COLO668 (cell line): Measurements from ENCODE around the gene ZFYVE1.
"Not testable (repeated sequence)": the region's sequence is repeated elsewhere in the genome, so short reads cannot be mapped to it uniquely, and the experiment has no call there.

Experiments used
- DNase-seq: peaks from one replicate; lab custom pipeline; 2025; ENCODE audit not compliant: unreplicated experiment; lab: John Stamatoyannopoulos, UW

Gene ZFYVE1

DNA sequence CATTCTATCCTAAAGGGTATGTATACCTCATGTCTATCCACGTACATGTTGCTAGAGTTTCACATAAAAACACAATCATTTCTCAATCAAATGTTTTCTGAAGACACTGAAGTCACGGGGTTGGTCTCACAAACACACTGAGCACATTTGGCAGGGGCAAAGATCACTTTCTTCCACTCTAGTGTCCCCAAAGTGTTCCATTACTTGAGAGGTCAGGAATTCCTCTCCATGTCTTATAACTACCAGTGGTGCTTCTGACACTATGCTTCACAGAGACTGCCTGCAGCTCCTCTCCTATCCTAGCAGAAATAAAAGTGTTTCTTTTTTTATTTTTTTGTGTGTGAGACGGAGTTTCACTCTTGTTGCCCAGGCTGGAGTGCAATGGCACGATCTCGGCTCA is 19.1 kb downstream of the ZFYVE1 start:
- no peak for DNase-seq

DNA sequence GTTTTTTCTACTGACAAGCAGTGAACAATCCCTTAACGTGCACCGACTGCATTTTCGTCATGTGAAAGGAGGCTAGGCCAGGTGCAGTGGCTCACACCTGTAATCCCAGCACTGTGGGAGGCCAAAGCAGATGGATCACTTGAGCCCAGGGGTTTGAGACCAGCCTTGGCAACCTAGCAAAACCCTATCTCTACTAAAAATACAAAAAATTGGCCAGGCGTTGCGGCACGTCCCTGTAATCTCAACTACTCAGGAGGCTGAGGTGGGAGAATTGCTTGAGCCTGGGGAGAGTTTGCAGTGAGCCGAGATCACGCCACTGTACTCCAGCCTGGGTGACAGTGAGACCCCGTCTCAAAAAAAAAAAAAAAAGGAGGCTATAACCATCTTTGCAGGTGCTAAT is 22.3 kb downstream of the ZFYVE1 start:
- not testable (repeated sequence) for DNase-seq

DNA sequence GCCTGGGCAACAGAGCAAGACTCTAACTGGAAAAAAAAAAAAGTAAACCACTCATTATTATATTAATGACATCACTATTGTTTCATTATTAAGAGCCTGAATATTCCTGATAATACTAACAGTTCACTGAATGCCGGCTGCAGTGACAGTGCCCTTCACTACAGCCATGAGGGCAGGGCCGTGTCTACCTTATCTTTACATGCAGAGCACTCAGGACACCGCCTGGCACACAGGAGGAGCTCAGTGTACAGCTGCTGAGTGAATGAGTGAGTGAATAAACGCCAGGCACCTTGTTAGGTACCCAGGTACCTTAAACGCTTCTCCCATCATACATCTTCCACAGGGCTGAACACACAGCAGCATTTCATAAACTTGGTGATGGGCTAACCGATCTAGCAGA is 23.2 kb downstream of the ZFYVE1 start:
- DNase-seq = no peak

DNA sequence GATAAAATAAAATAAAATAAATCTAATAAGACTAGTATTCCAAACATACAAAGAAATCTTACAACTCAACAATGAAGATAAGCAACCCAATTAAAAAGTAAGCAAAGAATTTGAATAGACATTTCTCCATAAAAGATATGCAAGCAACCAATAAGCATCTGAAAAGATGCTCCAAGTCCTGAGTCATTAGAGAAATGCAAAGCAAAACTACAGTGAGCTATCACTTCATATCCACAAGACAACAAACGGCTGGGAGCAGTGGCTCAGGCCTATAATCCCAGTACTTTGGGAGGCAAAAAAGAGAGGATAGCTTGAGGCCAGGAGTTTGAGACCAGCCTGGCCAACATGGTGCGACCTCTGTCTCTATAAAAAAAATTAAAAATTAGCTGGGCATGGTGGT is 26.8 kb downstream of the ZFYVE1 start:
- DNase-seq = no peak

DNA sequence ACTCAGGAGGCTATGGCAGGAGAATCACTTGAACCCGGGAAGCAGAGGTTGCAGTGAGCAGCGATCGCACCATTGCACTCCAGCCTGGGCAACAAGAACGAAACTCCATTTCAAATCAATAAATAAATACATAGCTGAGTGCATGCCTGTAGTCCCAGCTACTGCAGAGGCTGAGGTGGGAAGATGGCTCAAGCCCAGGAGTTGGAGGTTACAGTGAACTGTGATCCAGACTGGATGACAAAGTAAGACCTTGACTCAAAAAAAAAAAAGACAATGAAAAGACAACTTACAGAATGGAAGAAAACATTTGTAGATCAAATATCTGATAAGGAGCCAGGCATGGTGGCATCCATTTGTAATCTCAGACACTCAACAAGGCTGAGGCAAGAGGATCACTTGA is 27.6 kb downstream of the ZFYVE1 start:
- no peak for DNase-seq

DNA sequence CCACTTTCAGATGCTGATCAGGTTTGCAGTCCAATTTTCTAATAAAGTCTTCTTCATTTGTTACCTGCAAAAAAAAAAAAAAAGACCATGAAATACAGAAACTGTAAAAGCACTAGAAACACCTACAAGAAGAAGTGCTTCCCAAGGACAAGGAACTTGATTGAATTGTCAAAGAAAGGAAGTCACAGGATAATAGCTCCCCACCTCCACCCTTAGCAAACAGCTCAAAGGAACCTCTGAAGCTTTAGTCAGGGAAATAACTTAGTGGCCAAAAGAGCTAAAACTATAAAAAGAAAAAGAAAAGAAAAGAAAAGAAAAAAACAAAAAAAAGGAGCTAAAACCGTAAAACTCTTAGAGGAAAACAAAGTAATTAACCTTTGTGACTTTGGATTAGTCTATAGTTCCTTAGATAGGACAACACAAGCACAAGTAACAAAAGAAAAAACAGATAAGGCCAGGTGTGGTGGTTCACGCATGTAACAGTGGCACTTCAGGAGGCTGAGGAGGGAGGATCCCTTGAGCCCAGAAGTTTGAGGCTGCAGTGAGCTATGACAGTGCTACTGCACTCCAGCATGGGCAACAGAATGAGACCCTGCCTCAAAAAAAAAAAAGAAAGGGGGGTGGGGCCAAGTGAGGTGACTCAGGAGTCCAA is 28.5 kb downstream of the ZFYVE1 start:
- DNase-seq = no peak

DNA sequence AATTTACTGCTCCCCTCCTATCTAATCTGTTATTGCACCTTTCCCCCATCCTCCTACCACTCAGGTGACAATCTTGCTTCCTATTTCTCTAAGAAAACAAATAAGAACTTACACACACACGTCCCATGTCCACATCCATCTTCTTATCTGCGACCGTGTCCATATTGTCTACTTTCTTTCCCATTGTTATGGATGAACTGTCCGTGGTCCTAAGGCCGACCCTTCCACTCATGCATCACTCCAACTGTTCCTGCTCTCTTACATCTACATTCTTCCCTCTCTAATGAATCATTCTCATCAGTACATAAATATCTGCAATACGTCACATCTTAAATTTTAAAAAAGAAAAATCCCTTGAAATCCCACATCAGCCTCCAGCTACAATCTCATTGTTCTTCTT is 30.0 kb downstream of the ZFYVE1 start:
- DNase-seq = no peak

DNA sequence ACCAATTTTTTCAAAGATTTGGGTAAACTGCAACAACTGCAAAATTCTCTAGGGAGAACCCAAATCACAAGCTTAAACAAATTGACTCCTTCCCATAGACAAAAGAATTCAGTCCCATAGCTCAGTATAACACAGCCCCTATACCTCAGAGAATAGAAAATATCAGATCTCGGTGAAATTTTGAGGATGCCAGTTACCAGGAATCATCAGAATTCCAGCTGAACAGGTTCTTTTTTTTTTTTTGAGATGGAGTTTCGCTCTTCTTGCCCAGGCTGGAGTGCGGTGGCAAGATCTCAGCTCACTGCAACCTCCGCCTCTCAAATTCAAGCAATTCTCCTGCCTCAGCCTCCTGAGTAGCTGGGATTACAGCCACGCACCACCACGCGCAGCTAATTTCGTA is 36.7 kb downstream of the ZFYVE1 start:
- DNase-seq = no peak

DNA sequence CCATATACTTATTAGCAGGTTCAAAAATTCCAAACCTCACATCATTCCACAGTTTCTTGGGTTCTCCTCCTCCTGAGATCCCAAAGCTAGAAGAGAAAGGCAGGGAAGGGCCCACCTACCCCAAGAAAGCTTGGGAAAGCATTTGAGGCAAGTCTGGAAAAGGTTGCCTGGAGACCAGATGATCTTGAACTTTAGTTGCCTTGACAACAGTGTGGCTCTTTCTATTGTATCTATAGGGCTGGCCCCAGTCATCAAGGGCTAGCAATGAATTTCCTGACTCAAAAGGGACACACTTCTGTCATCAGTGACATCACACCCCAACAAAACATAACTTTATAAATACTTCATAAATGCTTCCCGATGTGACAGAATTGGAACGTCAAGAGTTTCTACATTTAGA is 40.0 kb downstream of the ZFYVE1 start:
- DNase-seq = no peak

DNA sequence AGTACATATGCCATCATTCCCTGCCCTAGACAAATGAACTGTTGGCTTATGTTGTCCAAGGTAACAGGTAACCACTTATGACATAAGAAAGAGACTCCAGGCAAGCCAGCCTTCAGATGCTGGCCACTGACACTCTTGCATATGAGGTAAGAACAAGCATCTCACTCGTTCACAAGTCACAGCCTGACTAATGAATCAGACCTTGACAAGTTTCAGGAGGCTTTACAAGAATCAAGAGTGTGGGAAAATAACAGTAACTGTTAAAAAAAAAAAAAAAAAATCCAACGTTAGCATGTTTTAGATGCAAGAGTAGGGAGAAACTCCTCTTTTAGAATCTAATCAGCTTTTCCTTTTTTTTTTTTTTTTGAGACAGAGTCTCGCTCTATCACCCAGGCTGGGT is 40.7 kb downstream of the ZFYVE1 start:
- DNase-seq = no peak

DNA sequence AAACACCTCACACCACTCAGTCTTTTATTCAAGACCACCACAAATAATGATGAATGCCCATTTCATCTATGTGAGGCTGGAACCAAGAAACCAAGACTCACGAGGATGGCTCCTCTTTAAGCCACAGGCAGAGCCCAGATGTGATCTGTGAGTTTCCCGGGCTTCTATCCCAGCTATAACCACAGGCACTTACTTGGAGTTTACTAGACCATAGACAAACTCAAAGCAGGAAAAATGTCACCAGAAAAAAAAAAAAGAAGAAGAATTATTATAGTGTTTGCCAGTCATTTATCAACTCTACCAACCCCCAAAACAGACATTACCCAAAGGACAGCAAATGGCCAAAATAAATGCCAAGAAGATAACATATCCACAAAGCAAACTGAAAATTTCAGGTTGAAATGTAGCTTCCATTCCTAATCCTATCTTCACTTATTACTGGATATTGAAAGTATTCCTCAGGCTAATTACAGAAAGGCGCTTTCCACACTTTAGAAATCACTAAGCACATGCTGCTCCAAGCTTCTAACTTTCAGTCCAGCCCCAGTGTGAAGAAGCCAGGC is 44.7 kb downstream of the ZFYVE1 start:
- DNase-seq = no peak

DNA sequence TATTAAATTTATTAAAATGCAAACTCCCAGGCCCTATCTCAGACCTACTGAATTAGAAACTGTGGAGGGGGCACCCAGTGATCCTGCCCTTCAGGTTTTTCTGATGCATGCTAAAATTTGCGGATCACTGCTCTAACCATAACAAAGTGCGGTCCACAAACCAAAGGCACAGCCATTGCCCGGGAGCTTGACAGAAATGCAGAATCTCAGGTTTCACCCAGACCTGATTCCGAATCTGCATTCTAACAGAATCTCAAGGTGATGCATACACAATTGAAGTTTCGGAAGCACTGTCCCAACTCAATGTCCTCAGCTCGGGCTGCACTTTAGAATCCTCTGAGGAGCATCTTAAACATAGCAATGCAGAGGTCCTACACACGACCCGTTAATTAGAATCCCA is 46.0 kb downstream of the ZFYVE1 start:
- DNase-seq = no peak

DNA sequence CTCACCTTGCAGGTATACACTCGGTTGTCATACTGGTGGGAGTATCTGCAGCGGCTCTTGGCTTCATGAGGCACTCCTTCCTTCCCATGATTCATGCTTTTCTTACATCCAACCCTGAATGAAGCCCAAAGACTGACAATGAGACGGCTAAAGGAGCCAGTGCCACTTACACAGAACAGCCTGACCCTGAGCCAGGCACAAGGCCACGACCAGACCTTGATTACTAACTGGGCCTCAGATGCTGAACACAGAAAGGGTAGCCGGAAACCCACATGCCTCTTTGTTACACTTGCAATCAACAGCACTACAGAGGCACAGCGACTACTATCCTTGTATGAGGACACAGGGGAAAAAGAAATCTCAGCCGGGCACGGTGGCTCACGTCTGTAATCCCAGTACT is 48.0 kb downstream of the ZFYVE1 start:
- DNase-seq = no peak

DNA sequence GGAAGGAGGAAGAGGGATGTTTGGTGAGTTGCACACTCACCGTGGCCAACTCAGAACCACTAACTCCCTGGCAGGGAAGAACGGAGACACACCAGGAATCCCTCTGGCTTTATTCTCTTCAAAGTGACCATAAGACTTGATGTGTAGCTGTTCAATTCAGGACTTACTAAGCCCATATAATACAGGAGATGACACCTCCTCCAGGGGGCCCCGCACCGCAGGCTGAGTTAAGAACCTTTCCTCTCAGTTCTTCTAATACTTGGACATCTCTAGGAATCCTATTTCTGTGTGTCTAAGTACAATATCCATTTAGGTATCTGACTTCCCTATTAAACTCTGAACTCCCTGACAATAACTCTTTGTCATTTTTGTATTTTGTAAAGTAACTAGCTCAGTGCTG is 51.1 kb downstream of the ZFYVE1 start:
- DNase-seq = no peak

DNA sequence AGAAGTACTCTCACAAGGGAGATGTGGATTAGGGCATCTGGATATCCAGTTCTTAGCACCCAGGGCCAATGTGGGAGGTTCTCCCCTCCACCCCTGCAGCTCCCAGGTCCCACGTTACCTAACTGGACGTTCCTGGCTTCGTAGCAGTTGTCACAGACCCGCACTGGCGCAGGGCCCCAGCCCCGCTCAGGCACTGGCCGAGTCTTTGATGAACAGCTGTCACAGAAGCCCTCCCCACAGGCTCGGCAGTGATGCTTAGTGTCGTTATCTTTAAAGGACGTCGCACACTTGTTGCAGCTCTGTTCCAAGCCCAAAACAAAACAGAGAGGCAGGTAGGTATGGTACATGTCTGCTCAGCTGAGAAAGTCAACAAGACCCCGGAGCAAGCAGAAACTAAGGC is 52.2 kb downstream of the ZFYVE1 start:
- no peak for DNase-seq

DNA sequence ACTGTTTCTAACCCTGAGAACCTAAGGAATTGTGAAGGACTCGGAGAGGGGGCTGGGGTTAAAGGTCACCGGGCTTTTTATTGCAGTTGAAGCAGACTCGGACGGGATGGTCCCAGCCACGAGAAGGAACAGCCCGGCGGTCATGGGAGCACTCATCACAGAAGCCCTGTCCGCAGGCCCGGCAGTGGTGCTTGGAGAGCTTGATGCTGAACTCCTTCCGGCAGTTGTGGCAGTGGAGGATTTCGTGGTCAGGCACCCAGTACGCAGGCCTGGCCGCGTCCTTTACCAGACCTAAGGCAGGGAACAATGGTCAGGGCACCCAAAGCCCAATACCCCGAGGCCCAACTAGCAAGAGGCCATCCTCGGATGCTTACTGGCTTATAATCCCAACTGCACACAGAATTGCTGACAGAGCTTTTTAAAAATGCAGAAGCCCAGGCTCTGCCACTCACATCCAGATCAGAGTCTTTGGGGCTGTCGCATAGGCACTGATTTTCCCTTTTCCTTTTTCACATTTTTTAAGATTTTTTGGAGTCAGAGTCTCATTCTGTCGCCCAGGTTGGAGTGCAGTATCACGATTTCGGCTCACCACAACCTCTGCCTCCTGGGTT is 56.0 kb downstream of the ZFYVE1 start:
- DNase-seq = no peak

DNA sequence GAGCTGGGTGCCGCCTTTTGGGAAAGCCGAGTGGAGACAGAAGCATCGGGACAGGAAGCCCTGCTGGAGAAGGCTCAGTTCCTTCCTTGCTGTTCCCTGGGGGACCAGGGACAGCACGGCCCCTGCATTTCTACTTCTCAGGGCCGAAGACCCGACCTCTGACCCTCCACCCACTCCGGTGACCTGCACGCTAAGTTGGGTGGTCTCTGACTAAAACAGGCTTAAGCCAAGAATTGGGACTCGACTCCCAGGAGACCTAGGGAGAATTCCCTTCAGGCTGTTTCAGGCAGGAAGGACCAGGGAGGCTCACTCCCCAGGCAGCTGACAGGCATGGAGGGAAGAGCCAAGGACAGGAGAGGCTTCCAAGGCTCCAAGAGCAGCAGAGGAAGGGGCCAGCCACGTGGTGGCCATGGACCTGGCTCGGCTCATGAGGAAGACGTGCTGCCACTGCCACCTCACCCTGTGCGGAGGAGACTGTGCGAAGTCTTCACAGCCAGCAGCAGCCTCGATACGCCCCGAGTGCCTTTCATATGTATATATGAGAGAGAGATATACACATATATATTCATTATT is 56.8 kb downstream of the ZFYVE1 start:
- DNase-seq = no peak

DNA sequence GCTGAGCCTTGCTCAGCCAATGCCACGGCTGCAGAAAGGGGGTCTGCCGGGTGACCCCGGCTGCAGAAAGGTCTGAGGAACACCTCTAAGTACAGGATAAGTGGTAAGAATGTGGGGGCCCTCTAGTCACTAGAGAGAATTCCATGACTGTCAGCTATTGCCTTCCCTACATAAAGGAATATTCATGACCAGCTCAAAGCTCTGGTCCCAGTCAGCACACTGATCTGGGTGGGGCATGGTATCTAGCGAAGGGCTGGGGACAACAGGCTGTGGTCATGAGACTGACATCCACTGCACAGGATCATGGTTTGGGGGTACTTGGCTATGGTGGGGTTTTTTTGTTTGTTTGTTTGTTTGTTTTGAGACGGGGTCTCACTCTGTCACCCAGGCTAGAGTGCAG is 58.6 kb downstream of the ZFYVE1 start:
- no peak for DNase-seq

DNA sequence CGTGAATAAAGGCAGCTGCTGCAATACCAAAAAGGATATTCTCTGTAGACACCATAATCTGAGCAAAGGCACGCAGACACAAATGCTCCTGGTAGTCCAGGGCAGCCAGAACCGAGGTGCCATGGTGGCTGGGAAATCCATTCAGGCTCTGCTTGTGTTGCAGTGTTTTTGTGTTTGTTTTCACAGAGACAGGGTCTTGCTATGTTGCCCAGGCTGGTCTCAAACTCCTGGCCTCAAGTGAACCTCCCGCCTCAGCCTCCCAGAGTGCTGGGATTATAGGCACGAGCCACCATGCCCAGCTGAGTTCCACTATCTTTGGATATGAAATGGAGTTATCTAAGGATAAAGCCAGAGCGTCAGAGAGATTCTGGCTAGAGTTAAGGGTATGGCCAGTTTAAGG is 60.9 kb downstream of the ZFYVE1 start:
- DNase-seq = no peak

DNA sequence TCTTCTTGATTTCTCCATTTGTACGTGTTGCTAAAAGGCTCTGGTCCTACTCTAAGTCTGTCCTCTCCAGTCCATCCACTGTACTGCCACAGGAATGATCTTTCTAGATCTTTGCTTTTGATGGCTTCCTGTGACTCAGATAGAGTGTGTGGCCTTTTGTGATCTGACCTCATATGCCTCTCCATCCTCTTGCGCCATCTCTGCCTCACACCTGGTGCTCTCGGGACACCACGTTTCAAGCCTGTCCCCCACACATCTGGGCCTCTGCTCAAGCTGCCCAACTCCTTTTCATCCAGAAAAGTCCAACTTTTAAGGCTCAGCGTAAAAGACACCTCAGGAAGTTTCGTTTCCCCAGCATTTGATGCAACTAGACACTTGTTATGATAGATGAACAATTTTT is 61.7 kb downstream of the ZFYVE1 start:
- DNase-seq = no peak

DNA sequence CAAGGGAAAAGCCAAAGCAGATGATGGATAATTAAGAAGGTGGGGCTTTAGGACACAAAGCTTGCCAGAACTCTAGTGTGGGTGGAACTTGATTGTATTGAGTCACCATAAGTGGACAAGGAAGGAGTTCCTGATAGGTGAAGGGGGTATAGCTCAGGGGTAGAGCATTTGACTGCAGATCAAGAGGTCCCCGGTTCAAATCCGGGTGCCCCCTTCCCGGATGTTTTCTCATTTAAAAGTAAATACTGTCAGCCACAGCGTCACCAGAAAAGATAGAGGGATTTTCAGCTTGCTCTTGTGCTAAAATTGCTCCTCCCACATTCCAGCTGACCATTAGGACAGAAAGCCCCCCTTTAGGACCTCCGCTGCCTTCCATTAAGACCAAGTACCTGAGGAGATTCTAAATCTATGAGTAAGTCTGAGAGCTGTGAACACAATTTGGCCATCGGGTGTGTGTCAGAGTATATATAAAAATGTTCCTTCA is 64.0 kb downstream of the ZFYVE1 start:
- DNase-seq = no peak

DNA sequence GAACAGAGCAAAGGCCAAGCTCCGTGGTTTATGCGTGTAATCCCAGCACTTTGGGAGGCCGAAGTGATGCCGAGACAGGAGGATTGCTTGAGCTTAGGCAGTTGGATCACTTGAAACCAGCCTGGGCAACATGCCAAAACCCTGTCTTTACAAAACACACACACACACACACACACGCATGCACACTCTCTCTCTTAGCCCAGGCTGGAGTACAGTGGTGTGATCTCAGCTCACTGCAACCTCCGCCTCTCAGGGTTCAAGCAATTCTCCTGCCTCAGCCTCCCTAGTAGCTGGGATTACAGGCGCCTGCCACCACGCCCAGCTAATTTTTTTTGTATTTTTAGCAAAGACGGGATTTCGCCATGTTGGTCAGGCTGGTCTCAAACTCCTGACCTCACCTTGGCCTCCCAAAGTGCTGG is 64.6 kb downstream of the ZFYVE1 start:
- peak; percentile 70 for DNase-seq
